ENCODE results near the gene FOXC1. TPM values are rescaled to one million over a fixed set of nuclear protein-coding genes. Genes with fewer than 3 reads are reported as not detected.

The FOXC1 gene
- total RNA-seq, 2 donors from 2014 or later: 7.1 to 10.1 TPM

DNA sequence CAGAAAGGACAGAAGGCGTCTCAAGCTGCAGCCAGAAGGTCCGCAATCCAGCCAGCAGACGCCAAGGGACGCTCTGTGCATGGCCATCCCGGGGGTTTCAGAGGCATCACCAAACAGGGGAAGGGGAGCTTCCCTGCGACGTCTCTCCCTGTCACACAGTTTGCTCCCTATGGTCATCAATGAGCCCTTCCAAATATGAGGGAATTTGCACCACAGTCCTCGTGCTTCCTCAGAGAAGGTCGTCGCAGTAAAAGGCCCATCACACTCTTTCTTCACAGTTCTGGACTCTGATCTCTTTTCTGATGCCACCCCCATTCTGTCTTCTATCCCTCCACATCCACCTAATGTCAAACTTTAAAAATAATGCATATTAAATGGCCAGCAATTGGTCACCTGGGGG lies 10.2 kb upstream of the FOXC1 start:
- peaks cover 34% of the 10 kb centered on the region for H3K27me3 Mint-ChIP-seq (ENCODE audit: insufficient read depth)
- Histone ChIP-seq H3K9me3 (ENCODE audit: control insufficient read depth, low read length) (no peaks in the 10 kb centered on the region), H3K9ac (ENCODE audit: extremely low read depth, low read length, poor library complexity, severe bottlenecking) (no peak overlapping the region), H3K27ac (ENCODE audit: low read depth, low read length) (no peak overlapping the region), H3K27me3 (ENCODE audit: control insufficient read depth, insufficient read depth, low read length, poor library complexity, severe bottlenecking) (peaks cover 25% of the 10 kb centered on the region), H3K4me1 (ENCODE audit: control insufficient read depth, insufficient read depth, low read length) (peaks cover 35% of the 10 kb centered on the region), H3K4me3 (ENCODE audit: low read length) (no peak overlapping the region), H3K36me3 (ENCODE audit: control insufficient read depth, insufficient read depth, low read length) (no peaks in the 10 kb centered on the region)
- peaks cover 55% of the 10 kb centered on the region for H3K4me1 Mint-ChIP-seq
- 81 to 91% methylated on average over 5 to 10 of the region's 10 CpGs for WGBS, 2 experiments (ENCODE audit: insufficient coverage in 1 of 2, insufficient read length in 1 of 2)
- H3K27ac Mint-ChIP-seq: no peak overlapping the region
- no peak overlapping the region for H3K4me3 Mint-ChIP-seq
- DNase-seq: peak; percentile 54
- TF ChIP-seq, protein P1, sequence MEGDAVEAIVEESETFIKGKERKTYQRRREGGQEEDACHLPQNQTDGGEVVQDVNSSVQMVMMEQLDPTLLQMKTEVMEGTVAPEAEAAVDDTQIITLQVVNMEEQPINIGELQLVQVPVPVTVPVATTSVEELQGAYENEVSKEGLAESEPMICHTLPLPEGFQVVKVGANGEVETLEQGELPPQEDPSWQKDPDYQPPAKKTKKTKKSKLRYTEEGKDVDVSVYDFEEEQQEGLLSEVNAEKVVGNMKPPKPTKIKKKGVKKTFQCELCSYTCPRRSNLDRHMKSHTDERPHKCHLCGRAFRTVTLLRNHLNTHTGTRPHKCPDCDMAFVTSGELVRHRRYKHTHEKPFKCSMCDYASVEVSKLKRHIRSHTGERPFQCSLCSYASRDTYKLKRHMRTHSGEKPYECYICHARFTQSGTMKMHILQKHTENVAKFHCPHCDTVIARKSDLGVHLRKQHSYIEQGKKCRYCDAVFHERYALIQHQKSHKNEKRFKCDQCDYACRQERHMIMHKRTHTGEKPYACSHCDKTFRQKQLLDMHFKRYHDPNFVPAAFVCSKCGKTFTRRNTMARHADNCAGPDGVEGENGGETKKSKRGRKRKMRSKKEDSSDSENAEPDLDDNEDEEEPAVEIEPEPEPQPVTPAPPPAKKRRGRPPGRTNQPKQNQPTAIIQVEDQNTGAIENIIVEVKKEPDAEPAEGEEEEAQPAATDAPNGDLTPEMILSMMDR (conservative IDR thresholded peaks at IDR 0.05): no peak
- H3K36me3 Mint-ChIP-seq (ENCODE audit: low read depth): no peaks in the 10 kb centered on the region
- H3K9me3 Mint-ChIP-seq: no peaks in the 10 kb centered on the region

DNA sequence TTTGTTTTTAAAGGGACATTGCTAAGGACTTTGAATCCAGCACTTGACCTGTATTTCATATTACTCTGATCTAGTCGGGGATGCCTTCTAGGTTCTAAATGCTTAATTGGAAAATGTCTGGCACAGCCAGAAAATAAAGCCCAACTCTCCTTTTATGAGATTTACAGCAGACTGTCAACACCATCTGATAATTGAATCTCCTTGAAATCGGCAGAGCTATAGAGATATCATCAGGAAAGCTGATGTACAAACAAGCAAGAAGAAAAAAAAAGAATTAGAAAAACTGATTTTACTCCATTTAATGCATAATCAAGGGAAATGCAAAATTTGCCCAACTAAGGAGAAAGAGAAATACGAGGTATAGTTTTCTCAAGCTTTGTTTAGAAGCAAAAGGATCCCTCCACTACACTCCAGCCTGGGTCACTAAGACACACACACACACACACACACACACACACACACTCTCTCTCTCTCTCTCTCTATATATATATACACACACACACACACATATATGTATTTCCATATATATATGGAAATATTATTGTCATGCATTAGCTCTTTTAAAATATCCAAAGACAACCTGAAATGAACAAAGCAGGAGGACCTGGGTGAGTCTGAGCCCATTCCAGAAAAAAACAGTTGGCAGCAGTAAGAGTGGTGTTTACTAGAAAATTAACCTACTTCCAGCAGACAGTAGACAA lies 9.5 kb upstream of the FOXC1 start:
- no peaks in the 10 kb centered on the region for H3K36me3 Mint-ChIP-seq (ENCODE audit: low read depth)
- H3K27me3 Mint-ChIP-seq (ENCODE audit: insufficient read depth): peaks cover 38% of the 10 kb centered on the region
- Histone ChIP-seq H3K27me3 (ENCODE audit: control insufficient read depth, insufficient read depth, low read length, poor library complexity, severe bottlenecking) (peaks cover 33% of the 10 kb centered on the region), H3K4me1 (ENCODE audit: control insufficient read depth, insufficient read depth, low read length) (peaks cover 35% of the 10 kb centered on the region), H3K4me3 (ENCODE audit: low read length) (no peak overlapping the region), H3K27ac (ENCODE audit: low read depth, low read length) (no peak overlapping the region), H3K9me3 (ENCODE audit: control insufficient read depth, low read length) (no peaks in the 10 kb centered on the region), H3K9ac (ENCODE audit: extremely low read depth, low read length, poor library complexity, severe bottlenecking) (no peak overlapping the region), H3K36me3 (ENCODE audit: control insufficient read depth, insufficient read depth, low read length) (no peaks in the 10 kb centered on the region)
- 73 to 74% methylated on average over 2 to 3 of the region's 3 CpGs for WGBS, 2 experiments (ENCODE audit: insufficient coverage in 1 of 2, insufficient read length in 1 of 2)
- H3K4me1 Mint-ChIP-seq: peaks cover 51% of the 10 kb centered on the region
- no peaks in the 10 kb centered on the region for H3K9me3 Mint-ChIP-seq
- H3K27ac Mint-ChIP-seq: no peak overlapping the region
- no peak overlapping the region for H3K4me3 Mint-ChIP-seq
- no peak for DNase-seq
- TF ChIP-seq, protein P1 (conservative IDR thresholded peaks at IDR 0.05): no peak

DNA sequence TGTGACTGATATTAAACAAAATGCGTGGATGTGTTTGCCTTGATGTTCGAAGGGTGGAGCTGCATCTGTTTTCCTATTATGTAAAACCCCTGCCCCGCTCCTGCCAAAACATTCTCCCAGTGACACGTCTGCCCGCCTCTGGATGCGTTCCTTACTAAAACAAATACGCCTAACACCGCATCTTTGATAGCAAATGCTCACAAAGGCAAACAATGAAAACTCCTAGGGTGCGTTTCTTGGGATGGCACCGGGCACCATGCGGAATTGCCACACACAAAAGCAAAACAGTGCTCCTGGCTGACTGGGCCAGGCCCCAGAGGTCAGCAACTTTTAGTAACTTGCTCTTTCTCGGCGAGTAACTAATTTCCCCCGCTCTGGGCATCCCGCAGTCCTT lies 9.0 kb upstream of the FOXC1 start:
- Mint-ChIP-seq H3K9me3 (no peaks in the 10 kb centered on the region), H3K4me1 (peaks cover 54% of the 10 kb centered on the region), H3K4me3 (no peak overlapping the region), H3K27ac (no peak overlapping the region), H3K27me3 (ENCODE audit: insufficient read depth) (peaks cover 43% of the 10 kb centered on the region), H3K36me3 (ENCODE audit: low read depth) (no peaks in the 10 kb centered on the region)
- H3K4me1 ChIP-seq (ENCODE audit: control insufficient read depth, insufficient read depth, low read length): peaks cover 35% of the 10 kb centered on the region
- no peak overlapping the region for H3K9ac ChIP-seq (ENCODE audit: extremely low read depth, low read length, poor library complexity, severe bottlenecking)
- H3K9me3 ChIP-seq (ENCODE audit: control insufficient read depth, low read length): no peaks in the 10 kb centered on the region
- DNase-seq: peak; percentile 41
- no peak overlapping the region for H3K27ac ChIP-seq (ENCODE audit: low read depth, low read length)
- no peak overlapping the region for H3K4me3 ChIP-seq (ENCODE audit: low read length)
- H3K27me3 ChIP-seq (ENCODE audit: control insufficient read depth, insufficient read depth, low read length, poor library complexity, severe bottlenecking): peaks cover 38% of the 10 kb centered on the region
- no peaks in the 10 kb centered on the region for H3K36me3 ChIP-seq (ENCODE audit: control insufficient read depth, insufficient read depth, low read length)
- 86 to 91% methylated on average over 10 to 15 of the region's 15 CpGs for WGBS, 2 experiments (ENCODE audit: insufficient coverage in 1 of 2, insufficient read length in 1 of 2)
- TF ChIP-seq, protein P1 (conservative IDR thresholded peaks at IDR 0.05): no peak

Measured in endodermal cell (in vitro differentiated cells).